LNCaP clone FGC (cell line): Measurements from ENCODE around the gene LIN28B.

Experiments used
- DNase-seq: peaks from one replicate; pipeline ENCODE4 v3.0.0-alpha.2; 2011; ENCODE audit warnings: low read depth
- H3K4me3 ChIP-seq: 2 replicates; pipeline ENCODE4 v1.5.1; 2011; ENCODE audit warnings: mild to moderate bottlenecking, low read depth, low read length, control low read depth
- TF ChIP-seq, protein P1 (sequence below): IDR thresholded peaks from 2 replicates; pipeline ENCODE4 v1.5.1; 2012; ENCODE audit warnings: mild to moderate bottlenecking; ENCODE audit not compliant: control insufficient read depth, insufficient read depth; ENCODE audit errors: extremely low read depth

Gene LIN28B

DNA sequence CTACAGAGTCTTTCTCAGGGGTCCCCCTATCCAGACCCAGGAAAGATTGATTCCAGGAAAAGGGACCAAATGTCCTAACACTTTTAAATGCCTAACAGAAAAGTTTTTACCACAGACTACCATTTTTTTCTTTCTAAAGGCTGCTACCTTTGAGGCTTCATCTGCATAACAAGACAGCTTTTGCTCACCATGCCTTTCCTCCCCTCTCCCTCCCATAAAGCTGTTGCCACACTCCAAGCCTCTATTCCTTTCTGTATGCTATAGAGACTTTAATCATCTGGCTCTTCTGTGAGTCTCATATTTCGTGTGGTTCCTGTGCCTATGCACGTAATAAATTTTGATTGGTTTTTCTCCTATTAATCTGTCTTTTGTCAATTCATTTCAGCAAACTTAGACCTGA lies 26.0 kb upstream of the LIN28B start:
- TF ChIP-seq, protein P1, sequence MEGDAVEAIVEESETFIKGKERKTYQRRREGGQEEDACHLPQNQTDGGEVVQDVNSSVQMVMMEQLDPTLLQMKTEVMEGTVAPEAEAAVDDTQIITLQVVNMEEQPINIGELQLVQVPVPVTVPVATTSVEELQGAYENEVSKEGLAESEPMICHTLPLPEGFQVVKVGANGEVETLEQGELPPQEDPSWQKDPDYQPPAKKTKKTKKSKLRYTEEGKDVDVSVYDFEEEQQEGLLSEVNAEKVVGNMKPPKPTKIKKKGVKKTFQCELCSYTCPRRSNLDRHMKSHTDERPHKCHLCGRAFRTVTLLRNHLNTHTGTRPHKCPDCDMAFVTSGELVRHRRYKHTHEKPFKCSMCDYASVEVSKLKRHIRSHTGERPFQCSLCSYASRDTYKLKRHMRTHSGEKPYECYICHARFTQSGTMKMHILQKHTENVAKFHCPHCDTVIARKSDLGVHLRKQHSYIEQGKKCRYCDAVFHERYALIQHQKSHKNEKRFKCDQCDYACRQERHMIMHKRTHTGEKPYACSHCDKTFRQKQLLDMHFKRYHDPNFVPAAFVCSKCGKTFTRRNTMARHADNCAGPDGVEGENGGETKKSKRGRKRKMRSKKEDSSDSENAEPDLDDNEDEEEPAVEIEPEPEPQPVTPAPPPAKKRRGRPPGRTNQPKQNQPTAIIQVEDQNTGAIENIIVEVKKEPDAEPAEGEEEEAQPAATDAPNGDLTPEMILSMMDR, result no peak
- no peak overlapping the region for H3K4me3 ChIP-seq
- no peak for DNase-seq

DNA sequence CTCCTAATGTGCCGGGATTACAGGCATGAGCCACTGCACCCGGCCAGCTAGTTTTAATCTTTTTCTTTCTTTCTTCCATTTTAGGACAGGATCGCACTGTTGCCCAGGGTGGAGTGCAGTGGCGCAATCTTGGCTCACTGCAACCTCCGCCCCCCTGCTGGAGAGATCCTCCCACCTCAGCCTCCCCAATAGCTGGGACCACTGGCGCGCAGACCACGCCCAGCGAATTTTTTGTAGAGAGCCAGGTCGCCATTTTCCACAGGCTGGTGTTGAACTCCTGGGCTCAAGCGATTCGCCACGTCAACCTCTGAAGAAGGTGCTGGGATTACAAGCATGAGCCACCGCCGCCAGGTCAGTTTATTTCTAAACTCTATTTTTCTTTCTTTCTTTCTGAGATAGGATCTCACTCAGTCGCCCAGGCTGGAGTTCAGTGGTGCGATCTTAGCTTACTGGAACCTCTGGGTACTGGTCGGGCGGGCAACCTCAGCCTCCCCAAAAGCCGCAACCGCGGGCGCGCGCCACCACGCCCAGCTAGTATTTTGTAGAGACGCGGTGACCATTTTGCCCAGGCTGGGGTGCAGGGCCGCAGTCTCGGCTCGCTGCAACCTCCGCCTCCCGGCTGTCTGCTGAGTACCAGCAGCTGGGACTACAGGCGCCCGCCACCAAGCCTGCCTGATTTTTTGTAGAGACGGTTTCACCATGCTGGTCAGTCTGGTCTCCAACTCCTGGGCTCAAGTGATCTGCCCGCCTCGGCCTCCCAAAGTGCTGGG lies 20.0 kb upstream of the LIN28B start:
- no peak for DNase-seq
- TF ChIP-seq, protein P1, result no peak

DNA sequence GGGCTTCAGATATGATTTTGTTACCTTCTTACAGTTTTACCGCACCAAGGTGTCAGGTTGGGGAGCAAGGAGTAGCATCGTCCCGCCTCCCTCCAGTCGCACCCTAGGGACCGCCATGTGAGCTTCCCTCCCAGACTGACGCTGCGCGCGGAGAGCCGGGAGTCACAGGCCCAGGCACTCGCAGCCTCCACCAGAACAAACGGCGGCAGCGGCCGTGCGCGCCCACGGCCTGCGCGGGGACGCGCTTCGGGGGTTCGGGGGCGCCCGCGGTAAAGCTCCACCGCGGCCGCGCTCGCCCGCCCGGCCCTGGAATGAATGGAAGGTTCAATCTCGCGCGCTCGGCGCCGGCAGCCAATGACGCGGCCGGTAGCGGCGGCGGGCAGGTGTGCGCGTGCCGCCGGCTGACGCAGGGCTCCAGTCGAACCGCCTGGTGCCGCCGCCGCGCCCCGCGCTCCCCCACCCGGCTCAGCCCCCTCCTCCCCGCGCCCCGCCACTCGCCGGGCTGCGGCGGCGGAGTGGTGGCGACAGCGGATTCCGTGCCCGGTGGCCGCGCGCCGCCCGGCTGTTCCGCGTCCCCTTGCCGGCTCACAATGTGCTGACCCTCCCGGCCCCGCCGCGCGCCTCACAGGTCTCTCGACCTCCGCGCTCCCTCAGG lies 16.5 kb upstream of the LIN28B start:
- no peak overlapping the region for H3K4me3 ChIP-seq
- TF ChIP-seq, protein P1, result no peak
- no peak for DNase-seq

More for the DNA sequence above, 20.0 kb upstream of the LIN28B start:
- H3K4me3 ChIP-seq, result no peak overlapping the region

DNA sequence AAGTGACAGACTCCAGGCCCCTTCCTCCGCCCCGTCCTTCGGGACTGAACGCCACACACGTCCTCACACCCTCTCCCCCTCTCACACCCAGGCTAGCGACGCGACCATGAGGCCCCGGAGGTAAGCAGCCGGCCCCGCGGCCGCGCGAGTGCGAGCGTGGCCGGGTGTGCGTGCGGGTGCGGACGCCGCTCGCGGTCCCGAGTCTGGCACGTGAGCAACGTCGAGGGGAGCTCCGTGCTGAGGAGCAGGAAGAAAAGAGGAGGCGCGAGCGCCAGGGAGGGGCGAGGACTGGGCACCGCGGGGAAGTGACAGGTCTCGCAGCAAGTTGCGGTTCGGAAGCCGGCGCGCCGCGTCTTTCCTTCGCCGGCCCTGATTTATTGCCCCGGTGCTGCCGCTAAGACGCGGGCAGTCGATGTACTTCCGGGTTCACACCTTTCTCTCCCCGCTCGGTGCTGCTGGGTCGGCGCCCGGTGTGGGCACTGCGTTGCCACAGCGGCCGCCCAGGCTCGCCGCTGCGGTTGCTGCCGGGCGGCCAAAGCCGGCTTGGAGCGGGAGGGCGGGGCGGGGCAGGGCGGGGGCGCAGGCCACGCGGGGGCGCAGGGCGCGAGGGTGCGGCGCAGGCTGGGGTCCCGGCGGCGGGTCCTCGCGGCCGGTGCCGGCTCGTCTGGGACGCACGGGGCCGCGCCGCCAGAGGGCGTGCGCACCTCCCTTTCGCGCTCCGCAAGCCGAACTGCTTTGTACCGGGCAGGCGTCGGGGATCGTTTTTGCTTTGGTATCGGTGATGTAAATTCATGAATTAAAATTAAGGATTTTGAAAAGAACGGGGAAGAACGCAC lies 15.8 kb upstream of the LIN28B start:
- DNase-seq, result no peak
- TF ChIP-seq, protein P1, result peak; percentile 83
- H3K4me3 ChIP-seq, result peak overlapping the region; percentile 22; the same call in 1 of the 2 replicates

DNA sequence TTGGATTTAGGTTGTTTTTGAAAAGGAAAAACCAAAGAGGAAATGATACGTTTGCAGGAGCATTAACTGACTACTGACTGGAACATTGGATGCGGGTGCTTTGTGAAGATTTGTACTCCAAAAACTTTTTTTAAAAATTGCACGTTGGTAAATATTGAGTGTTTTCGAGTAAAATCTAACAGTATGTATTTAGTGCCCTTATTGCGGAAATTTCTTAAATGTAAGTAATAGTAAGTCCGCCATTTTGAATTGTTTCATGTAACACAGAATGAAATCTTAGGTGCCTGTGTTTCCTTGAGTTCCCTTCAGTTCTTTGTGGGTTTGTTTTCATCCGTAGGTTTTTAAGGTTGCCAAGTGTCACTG lies 15.2 kb upstream of the LIN28B start:
- TF ChIP-seq, protein P1, result no peak
- no peak for DNase-seq
- peak overlapping the region; percentile 22; the same call in 1 of the 2 replicates for H3K4me3 ChIP-seq

DNA sequence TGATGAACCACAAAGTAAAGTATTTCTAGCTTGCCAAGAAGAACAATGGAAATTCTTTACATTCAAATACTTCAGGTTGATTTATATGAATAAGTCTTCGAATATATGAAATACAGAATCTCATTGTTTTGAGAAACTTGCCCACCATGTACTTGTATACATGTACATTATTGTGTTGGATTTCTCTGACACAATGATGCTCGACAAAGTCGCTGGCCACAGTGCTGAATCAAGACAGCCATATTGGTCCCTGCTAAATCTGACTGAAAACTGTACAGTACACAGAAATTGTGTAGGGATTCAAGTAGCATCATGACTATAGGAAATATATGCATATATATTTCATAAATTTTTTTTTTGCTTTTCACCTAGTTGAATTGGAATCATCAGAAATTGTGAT lies 13.1 kb upstream of the LIN28B start:
- no peak overlapping the region for H3K4me3 ChIP-seq
- no peak for DNase-seq
- TF ChIP-seq, protein P1, result no peak
